Activated T-cell treated with anti-CD3 and anti-CD28 coated beads for 48 hours (primary cell): ENCODE measurements around the gene SRPK2.
"Not testable (repeated sequence)": the region's sequence is repeated elsewhere in the genome, so short reads cannot be mapped to it uniquely, and the experiment has no call there.

Source experiments
- DNase-seq: peaks from one replicate; pipeline ENCODE4 v3.0.0-alpha.2; 2020; ENCODE audit warnings: low read depth

SRPK2 gene

GRCh38 chr7:105376908-105377533 lies 11.7 kb downstream of the SRPK2 start:
- DNase-seq, result no peak

- DNase-seq, result no peak
Observed at GRCh38 chr7:105369944-105370343, 18.8 kb downstream of the SRPK2 start.

- DNase-seq, result no peak
Observed at GRCh38 chr7:105367458-105367857, 21.3 kb downstream of the SRPK2 start.

- no peak for DNase-seq
Observed at GRCh38 chr7:105365541-105366534, 22.9 kb downstream of the SRPK2 start.

GRCh38 chr7:105364684-105365083 lies 24.0 kb downstream of the SRPK2 start:
- no peak for DNase-seq

GRCh38 chr7:105363657-105364056 lies 25.1 kb downstream of the SRPK2 start:
- DNase-seq, result not testable (repeated sequence)

GRCh38 chr7:105362685-105363084 lies 26.0 kb downstream of the SRPK2 start:
- not testable (repeated sequence) for DNase-seq

GRCh38 chr7:105361995-105362394 lies 26.7 kb downstream of the SRPK2 start:
- DNase-seq, result not testable (repeated sequence)

GRCh38 chr7:105360149-105360548 lies 28.6 kb downstream of the SRPK2 start:
- DNase-seq, result not testable (repeated sequence)

- no peak for DNase-seq
Observed at GRCh38 chr7:105355701-105356100, 33.0 kb downstream of the SRPK2 start.

GRCh38 chr7:105354383-105354782 lies 34.3 kb downstream of the SRPK2 start:
- no peak for DNase-seq

- no peak for DNase-seq
Observed at GRCh38 chr7:105353752-105354328, 34.9 kb downstream of the SRPK2 start.

GRCh38 chr7:105352901-105353668 lies 35.6 kb downstream of the SRPK2 start:
- DNase-seq, result no peak

- peak; percentile 26 for DNase-seq
Observed at GRCh38 chr7:105352018-105352612, 36.6 kb downstream of the SRPK2 start.

- no peak for DNase-seq
Observed at GRCh38 chr7:105350906-105351305, 37.8 kb downstream of the SRPK2 start.

GRCh38 chr7:105348177-105348576 lies 40.5 kb downstream of the SRPK2 start:
- not testable (repeated sequence) for DNase-seq

- no peak for DNase-seq
Observed at GRCh38 chr7:105346593-105347322, 42.0 kb downstream of the SRPK2 start.

- no peak for DNase-seq
Observed at GRCh38 chr7:105346138-105346537, 42.6 kb downstream of the SRPK2 start.

- no peak for DNase-seq
Observed at GRCh38 chr7:105345725-105346124, 43.0 kb downstream of the SRPK2 start.

- DNase-seq, result no peak
Observed at GRCh38 chr7:105345003-105345402, 43.7 kb downstream of the SRPK2 start.
